ENCODE results near the gene FOSB. TPM values are rescaled to one million over a fixed set of nuclear protein-coding genes. Genes with fewer than 3 reads are reported as not detected.

The FOSB gene
- 0.33 and 0.81 TPM in 2 replicates for total RNA-seq (ENCODE audit: low replicate concordance)

- peak; percentile 5 for TF ChIP-seq CTCF (IDR thresholded peaks at IDR 0.05; ENCODE audit: insufficient read depth, low read length)
- DNase-seq (ENCODE audit: low read depth), result peak; percentile 96
- H3K4me3 ChIP-seq (ENCODE audit: low read depth, low read length), result peak within 1 kb of the TSS; percentile 90
Measured at GRCh38 chr19:45467456-45468158, at the start of gene FOSB. Gene FOSB (plus strand): TSS chr19:45467996. CDS start chr19:45468587, 591 bp downstream.

- no peak overlapping the region for H3K4me3 ChIP-seq (ENCODE audit: low read depth, low read length)
- no peak for TF ChIP-seq CTCF (IDR thresholded peaks at IDR 0.05; ENCODE audit: insufficient read depth, low read length)
- DNase-seq (ENCODE audit: low read depth), result no peak
Measured at GRCh38 chr19:45418802-45419201, 49.0 kb upstream of the FOSB start.

GRCh38 chr19:45419396-45419795 is 48.4 kb upstream of the FOSB start:
- no peak overlapping the region for H3K4me3 ChIP-seq (ENCODE audit: low read depth, low read length)
- DNase-seq (ENCODE audit: low read depth), result no peak

DNA sequence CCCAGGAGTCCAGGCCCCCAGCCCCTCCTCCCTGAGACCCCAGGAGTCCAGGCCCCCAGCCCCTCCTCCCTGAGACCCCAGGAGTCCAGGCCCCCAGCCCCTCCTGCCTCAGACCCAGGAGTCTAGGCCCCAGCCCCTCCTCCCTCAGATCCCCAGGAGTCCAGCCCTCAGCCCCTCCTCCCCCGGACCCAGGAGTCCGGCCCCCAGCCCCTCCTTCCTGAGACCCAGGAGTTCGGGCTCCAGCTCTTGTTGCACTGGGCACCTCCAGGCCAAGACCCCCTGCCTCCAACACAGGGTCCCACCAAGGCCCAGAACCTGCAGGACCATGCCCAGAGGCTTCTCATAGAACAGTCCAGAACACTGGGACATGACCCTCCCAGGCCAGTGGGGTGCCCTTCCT is 47.9 kb upstream of the FOSB start:
- no peak for TF ChIP-seq CTCF (IDR thresholded peaks at IDR 0.05; ENCODE audit: insufficient read depth, low read length)
- no peak for DNase-seq (ENCODE audit: low read depth)
- H3K4me3 ChIP-seq (ENCODE audit: low read depth, low read length), result no peak overlapping the region

More at GRCh38 chr19:45419396-45419795, 48.4 kb upstream of the FOSB start:
- TF ChIP-seq CTCF (IDR thresholded peaks at IDR 0.05; ENCODE audit: insufficient read depth, low read length), result no peak

DNA sequence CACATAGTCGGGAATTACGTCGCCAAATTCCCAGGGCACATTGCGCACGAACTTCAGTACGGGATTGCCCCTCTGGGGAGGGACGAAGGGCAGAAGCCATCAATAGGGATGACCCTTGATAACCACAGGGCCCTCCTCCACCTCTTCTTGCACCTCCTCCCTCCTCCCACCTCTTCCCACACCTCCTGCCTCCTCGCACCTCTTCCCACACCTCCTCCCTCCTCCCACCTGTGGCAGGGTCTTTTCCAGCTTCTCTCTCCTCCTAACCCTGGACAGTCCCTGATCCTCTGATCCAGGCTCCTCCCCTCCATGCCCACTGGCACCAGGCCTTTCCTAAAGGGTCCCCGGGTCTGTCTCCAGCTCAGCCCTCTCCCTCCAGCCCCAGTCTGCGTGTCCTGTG is 47.4 kb upstream of the FOSB start:
- no peak for DNase-seq (ENCODE audit: low read depth)
- no peak for TF ChIP-seq CTCF (IDR thresholded peaks at IDR 0.05; ENCODE audit: insufficient read depth, low read length)
- H3K4me3 ChIP-seq (ENCODE audit: low read depth, low read length), result no peak overlapping the region

- TF ChIP-seq CTCF (IDR thresholded peaks at IDR 0.05; ENCODE audit: insufficient read depth, low read length), result no peak
- no peak for DNase-seq (ENCODE audit: low read depth)
- no peak overlapping the region for H3K4me3 ChIP-seq (ENCODE audit: low read depth, low read length)
Measured at GRCh38 chr19:45420871-45421270, 46.9 kb upstream of the FOSB start.
